ENCODE data around the gene EXOG. TPM values are rescaled to one million over a fixed set of nuclear protein-coding genes. Genes with fewer than 3 reads are reported as not detected.

The EXOG gene
- total and polyA plus RNA-seq, 4 donors: 5.8 to 17.2 (median 12.6) TPM

DNA sequence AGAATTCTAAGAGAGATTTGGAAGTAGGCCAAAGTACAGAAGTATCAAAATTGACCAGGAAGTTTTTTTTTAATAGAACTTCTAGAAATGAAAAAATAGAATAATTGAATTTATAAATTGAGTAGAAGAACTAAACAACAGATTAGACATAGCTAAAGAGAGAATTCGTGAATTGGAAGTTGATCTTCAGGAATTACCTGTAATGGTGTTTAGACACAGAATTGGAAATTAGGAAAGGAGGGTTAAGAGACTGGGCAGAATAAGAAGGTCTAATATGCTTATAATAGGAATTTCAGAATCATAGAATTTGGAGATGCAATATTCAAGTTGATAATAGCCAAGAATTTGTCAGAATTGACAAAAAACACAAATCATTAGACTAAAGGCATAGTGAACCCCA, 26.3 kb upstream of the EXOG start:
- no peaks in the 10 kb centered on the region for H3K36me3 ChIP-seq (ENCODE audit: control insufficient read depth in 1 of 2, insufficient read depth in 2 of 2, low read length in 1 of 2)
- intact Hi-C loops (cut with DNase I): no loop called here
- 98% methylated on average over 1 of the region's 1 CpG for WGBS, 2 donors

DNA sequence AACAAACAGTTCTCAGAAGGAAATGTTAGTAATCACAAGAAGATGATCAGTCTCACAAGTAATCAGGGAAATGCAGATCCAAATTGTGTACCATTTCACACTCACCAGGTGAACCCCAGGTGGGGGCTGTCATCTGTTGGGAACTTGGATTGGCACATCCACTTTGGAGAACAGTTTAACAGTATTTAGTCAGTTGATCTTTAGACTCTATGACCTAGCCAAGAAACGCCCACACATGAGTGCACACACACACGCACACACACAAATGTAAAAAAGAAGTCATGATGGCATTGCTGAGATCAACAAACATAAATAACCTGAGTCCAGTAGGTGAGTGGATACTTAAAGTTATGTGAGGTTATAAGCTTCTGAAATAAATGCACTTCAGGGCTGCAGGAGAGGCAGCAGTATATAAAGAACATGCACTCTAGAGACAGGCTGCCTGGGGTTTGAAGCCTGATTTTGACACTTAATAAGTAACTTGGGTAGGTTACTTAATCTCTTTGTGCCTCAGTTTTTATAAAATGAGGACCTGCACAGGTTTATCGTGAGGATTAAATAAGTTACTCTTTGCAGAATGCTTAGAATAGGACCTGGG, 24.8 kb upstream of the EXOG start:
- DNase-seq (no peak), ATAC-seq (ENCODE audit: low FRiP score) (no peak)
- no peaks in the 10 kb centered on the region for H3K27me3 ChIP-seq (ENCODE audit: control insufficient read depth in 1 of 2, insufficient read depth in 2 of 2, low read length in 1 of 2)
- H3K36me3 ChIP-seq (ENCODE audit: control insufficient read depth in 1 of 2, insufficient read depth in 2 of 2, low read length in 1 of 2): no peaks in the 10 kb centered on the region
- H3K27ac ChIP-seq (ENCODE audit: low read depth in 1 of 2, low read length in 2 of 2): no peak overlapping the region
- no peaks in the 10 kb centered on the region for H3K9me3 ChIP-seq (ENCODE audit: control insufficient read depth, low read length)
- 90% methylated on average over 3 of the region's 3 CpGs for WGBS, 2 donors
- intact Hi-C loops (cut with DNase I): no loop called here
- H3K4me1 ChIP-seq (ENCODE audit: control insufficient read depth in 1 of 2, insufficient read depth in 2 of 2, low read length in 2 of 2): no peaks in the 10 kb centered on the region
- H3K4me3 ChIP-seq (ENCODE audit: low read length in 2 of 2): no peak overlapping the region

More for the DNA sequence above, 26.3 kb upstream of the EXOG start:
- DNase-seq (no peak), ATAC-seq (ENCODE audit: low FRiP score) (no peak)
- H3K27me3 ChIP-seq (ENCODE audit: control insufficient read depth in 1 of 2, insufficient read depth in 2 of 2, low read length in 1 of 2): no peaks in the 10 kb centered on the region
- no peak overlapping the region for H3K4me3 ChIP-seq (ENCODE audit: low read length in 2 of 2)
- no peaks in the 10 kb centered on the region for H3K4me1 ChIP-seq (ENCODE audit: control insufficient read depth in 1 of 2, insufficient read depth in 2 of 2, low read length in 2 of 2)
- no peak overlapping the region for H3K27ac ChIP-seq (ENCODE audit: low read depth in 1 of 2, low read length in 2 of 2)
- no peaks in the 10 kb centered on the region for H3K9me3 ChIP-seq (ENCODE audit: control insufficient read depth, low read length)

DNA sequence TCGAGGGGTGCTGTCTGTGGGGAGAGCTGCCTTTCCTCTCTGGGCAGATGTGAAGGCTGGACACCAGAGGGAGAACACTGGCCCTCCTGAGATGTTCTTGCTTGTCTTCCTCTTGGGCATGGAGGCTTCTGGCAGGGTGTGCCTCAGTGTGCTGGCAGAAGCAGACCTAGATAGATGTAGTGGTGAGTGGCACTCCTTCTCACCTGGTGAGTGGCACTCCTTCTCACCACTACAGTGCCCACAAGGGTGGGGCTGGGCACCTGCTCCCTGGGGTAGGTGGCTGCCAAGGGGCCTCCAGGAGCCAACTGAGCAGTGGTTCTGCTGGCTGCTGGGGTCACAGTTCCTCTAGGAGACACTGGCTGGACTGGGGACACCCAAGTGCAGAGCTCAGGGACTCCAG, 23.8 kb upstream of the EXOG start:
- Histone ChIP-seq H3K36me3 (ENCODE audit: control insufficient read depth in 1 of 2, insufficient read depth in 2 of 2, low read length in 1 of 2) (no peaks in the 10 kb centered on the region), H3K27me3 (ENCODE audit: control insufficient read depth in 1 of 2, insufficient read depth in 2 of 2, low read length in 1 of 2) (no peaks in the 10 kb centered on the region), H3K4me1 (ENCODE audit: control insufficient read depth in 1 of 2, insufficient read depth in 2 of 2, low read length in 2 of 2) (no peaks in the 10 kb centered on the region), H3K27ac (ENCODE audit: low read depth in 1 of 2, low read length in 2 of 2) (no peak overlapping the region), H3K9me3 (ENCODE audit: control insufficient read depth, low read length) (no peaks in the 10 kb centered on the region), H3K4me3 (ENCODE audit: low read length in 2 of 2) (no peak overlapping the region)
- no peak for ATAC-seq (ENCODE audit: low FRiP score)
- intact Hi-C loops (cut with DNase I): no loop called here
- no peak for DNase-seq
- 92 to 94% methylated on average over 1 of the region's 1 CpG for WGBS, 2 donors

DNA sequence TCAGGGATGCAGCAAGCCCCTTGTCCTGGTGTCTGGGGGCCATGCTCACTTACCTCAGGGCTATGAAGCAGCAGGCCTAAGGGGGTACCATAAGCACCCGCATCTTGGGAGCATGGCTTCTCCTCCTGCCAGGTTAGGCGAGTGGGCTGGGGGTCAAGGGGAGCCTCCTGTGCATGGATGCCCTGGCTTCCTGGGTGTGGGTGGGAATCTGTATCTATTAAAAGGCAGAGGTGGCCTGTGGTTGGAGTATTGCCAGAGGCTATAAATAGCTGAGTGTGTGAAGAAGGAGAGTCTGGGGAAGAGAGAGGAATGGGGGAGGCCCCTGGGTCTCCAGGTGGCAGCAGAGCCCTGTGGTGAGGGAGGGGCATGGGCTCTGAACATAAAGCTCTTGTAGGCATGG, 22.9 kb upstream of the EXOG start:
- no peak overlapping the region for H3K4me3 ChIP-seq (ENCODE audit: low read length in 2 of 2)
- intact Hi-C loops (cut with DNase I): no loop called here
- no peaks in the 10 kb centered on the region for H3K9me3 ChIP-seq (ENCODE audit: control insufficient read depth, low read length)
- no peak overlapping the region for H3K27ac ChIP-seq (ENCODE audit: low read depth in 1 of 2, low read length in 2 of 2)
- no peak for DNase-seq
- no peak for ATAC-seq (ENCODE audit: low FRiP score)
- 97 to 99% methylated on average over 2 of the region's 2 CpGs for WGBS, 2 donors
- H3K27me3 ChIP-seq (ENCODE audit: control insufficient read depth in 1 of 2, insufficient read depth in 2 of 2, low read length in 1 of 2): no peaks in the 10 kb centered on the region
- H3K36me3 ChIP-seq (ENCODE audit: control insufficient read depth in 1 of 2, insufficient read depth in 2 of 2, low read length in 1 of 2): no peaks in the 10 kb centered on the region
- H3K4me1 ChIP-seq (ENCODE audit: control insufficient read depth in 1 of 2, insufficient read depth in 2 of 2, low read length in 2 of 2): no peaks in the 10 kb centered on the region

DNA sequence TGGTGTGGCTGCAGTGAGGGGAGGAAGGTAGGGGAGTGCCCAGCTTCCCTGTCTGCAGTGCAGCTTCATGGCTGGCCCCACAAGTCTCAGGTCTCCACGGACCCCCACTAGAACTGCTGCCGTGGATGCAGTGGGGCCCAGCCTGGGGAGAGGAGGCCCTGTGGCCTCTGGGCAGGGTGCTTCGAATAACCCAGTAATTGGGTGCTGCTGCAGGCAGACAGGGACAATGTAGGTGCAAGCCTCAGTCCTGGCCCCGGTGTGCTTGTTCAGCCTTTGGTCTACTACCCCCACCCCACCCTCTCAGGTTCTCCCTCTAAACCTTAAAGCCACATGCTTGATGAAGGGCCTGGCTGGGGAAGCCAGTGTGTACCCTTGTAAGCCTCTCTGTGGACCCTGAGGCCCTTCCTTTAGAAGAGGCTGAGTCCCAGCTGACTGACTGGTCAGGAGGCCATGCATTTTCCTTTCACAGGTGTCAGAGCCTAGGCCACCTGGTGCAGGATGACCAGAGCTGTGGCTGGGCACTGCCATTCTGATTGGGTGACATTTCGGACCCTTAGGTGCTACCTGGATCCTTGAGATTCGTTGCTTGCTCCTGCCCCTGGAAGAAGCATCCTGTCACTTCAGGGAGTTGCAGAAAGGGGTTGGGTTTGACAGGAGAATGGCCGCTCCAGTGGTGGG, 21.1 kb upstream of the EXOG start:
- Histone ChIP-seq H3K27me3 (ENCODE audit: control insufficient read depth in 1 of 2, insufficient read depth in 2 of 2, low read length in 1 of 2) (no peaks in the 10 kb centered on the region), H3K27ac (ENCODE audit: low read depth in 1 of 2, low read length in 2 of 2) (no peak overlapping the region), H3K36me3 (ENCODE audit: control insufficient read depth in 1 of 2, insufficient read depth in 2 of 2, low read length in 1 of 2) (no peaks in the 10 kb centered on the region), H3K9me3 (ENCODE audit: control insufficient read depth, low read length) (no peaks in the 10 kb centered on the region), H3K4me3 (ENCODE audit: low read length in 2 of 2) (no peak overlapping the region), H3K4me1 (ENCODE audit: control insufficient read depth in 1 of 2, insufficient read depth in 2 of 2, low read length in 2 of 2) (no peaks in the 10 kb centered on the region)
- DNase-seq (no peak), ATAC-seq (ENCODE audit: low FRiP score) (no peak)
- intact Hi-C loops (cut with DNase I): loop anchor here in 1 of 2 donors (5.0 kb wide), 1 partner anchor 128 kb away; the partner anchor contains the start of gene XYLB
- WGBS, 2 donors: 88 to 92% methylated on average over 7 of the region's 7 CpGs

DNA sequence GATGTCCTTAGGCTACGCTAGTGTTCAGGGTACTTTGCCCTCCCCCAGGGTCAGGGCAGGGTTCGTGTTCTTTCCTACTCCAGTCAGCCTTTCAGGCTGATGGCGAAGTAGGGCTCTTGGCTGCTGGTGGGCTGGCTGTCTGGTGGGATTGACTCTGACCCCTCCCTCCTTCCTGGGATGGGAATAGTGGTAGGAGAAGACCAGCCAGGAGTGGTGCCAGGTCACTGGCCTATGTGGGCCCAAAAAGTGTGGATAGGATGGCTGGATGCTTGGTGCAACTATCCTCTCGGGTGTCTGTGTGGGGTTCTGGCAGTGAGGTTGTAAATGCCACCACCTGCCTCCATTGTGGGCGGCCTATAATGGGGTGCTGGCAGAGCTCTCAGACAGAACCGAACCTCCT, 20.4 kb upstream of the EXOG start:
- Histone ChIP-seq H3K27ac (ENCODE audit: low read depth in 1 of 2, low read length in 2 of 2) (no peak overlapping the region), H3K36me3 (ENCODE audit: control insufficient read depth in 1 of 2, insufficient read depth in 2 of 2, low read length in 1 of 2) (no peaks in the 10 kb centered on the region), H3K9me3 (ENCODE audit: control insufficient read depth, low read length) (no peaks in the 10 kb centered on the region), H3K27me3 (ENCODE audit: control insufficient read depth in 1 of 2, insufficient read depth in 2 of 2, low read length in 1 of 2) (no peaks in the 10 kb centered on the region), H3K4me1 (ENCODE audit: control insufficient read depth in 1 of 2, insufficient read depth in 2 of 2, low read length in 2 of 2) (no peaks in the 10 kb centered on the region), H3K4me3 (ENCODE audit: low read length in 2 of 2) (no peak overlapping the region)
- ATAC-seq (ENCODE audit: low FRiP score) (no peak), DNase-seq (no peak)
- 92 to 94% methylated on average over 6 of the region's 6 CpGs for WGBS, 2 donors
- intact Hi-C loops (cut with DNase I): loop anchor here in 1 of 2 donors (5.0 kb wide), 1 partner anchor 128 kb away; the partner anchor contains the start of gene XYLB

DNA sequence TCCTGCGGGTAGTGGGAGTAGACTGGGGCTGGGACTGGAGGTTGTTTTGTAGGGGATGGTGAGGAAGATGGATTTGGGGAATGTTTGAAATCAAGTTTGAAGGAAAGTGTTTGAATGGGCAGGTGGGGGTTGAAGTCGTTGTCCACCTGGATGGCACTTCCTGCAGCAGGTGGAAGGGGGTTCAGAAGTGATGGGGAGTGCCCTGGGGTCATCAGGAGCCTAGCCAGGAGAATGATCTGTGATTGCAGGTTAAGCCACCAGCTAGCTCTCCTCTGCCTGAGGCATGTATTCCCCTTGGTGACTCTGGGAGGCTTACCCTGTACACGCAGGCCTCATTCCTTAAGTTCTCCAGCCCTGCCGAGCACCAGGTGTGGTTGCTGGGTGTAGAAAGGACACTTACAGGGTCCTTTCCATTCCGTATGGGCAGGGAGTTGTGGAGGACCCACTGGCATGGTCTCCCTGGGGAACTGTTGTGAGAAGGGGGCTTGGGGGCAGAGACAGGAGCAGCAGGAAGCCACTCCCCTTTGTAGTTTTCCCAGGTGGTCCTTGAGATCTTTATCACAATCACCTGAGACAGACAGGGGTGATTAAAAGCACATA, 19.9 kb upstream of the EXOG start:
- Histone ChIP-seq H3K27me3 (ENCODE audit: control insufficient read depth in 1 of 2, insufficient read depth in 2 of 2, low read length in 1 of 2) (no peaks in the 10 kb centered on the region), H3K4me1 (ENCODE audit: control insufficient read depth in 1 of 2, insufficient read depth in 2 of 2, low read length in 2 of 2) (no peaks in the 10 kb centered on the region), H3K36me3 (ENCODE audit: control insufficient read depth in 1 of 2, insufficient read depth in 2 of 2, low read length in 1 of 2) (no peaks in the 10 kb centered on the region), H3K9me3 (ENCODE audit: control insufficient read depth, low read length) (no peaks in the 10 kb centered on the region), H3K27ac (ENCODE audit: low read depth in 1 of 2, low read length in 2 of 2) (no peak overlapping the region), H3K4me3 (ENCODE audit: low read length in 2 of 2) (no peak overlapping the region)
- intact Hi-C loops (cut with DNase I): loop anchor here in 1 of 2 donors (5.0 kb wide), 1 partner anchor 129 kb away; the partner anchor contains the start of gene XYLB
- 69 to 80% methylated on average over 5 of the region's 5 CpGs for WGBS, 2 donors
- DNase-seq (no peak), ATAC-seq (ENCODE audit: low FRiP score) (no peak)

DNA sequence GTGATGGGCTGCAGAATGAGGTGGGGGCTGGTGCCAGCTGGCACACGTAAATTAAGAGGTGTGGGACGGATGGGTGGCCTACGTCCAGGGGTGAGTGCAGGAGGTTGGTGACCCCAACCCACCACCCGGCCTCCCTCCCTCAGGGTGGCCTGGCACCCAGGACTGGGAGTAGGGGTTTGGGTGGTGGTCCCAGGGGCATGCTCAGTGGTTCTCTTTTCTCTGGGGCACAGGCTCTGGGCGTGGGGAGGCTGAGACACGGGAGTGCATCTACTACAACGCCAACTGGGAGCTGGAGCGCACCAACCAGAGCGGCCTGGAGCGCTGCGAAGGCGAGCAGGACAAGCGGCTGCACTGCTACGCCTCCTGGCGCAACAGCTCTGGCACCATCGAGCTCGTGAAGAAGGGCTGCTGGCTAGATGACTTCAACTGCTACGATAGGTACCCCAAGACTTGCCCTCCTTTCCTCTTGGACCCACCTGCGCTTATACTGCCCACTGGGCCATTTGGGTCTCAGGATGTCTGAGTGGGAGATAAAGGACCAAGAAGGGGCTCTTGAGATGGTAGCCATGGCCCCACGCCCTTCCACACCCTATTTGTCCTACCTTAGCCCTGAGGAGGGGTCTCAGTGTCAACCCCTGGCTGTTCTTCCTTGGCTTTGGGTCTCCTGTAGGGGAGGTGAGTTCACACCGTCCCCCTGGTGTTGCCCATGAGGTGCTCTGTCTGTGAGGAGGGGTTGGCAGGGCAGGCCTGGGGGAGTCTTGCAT, 18.9 kb upstream of the EXOG start:
- intact Hi-C loops (cut with DNase I): loop anchor here in 1 of 2 donors (5.0 kb wide), 1 partner anchor 130 kb away; the partner anchor contains the start of gene XYLB
- no peak overlapping the region for H3K4me3 ChIP-seq (ENCODE audit: low read length in 2 of 2)

More for the DNA sequence above, 18.9 kb upstream of the EXOG start:
- Histone ChIP-seq H3K9me3 (ENCODE audit: control insufficient read depth, low read length) (no peaks in the 10 kb centered on the region), H3K27me3 (ENCODE audit: control insufficient read depth in 1 of 2, insufficient read depth in 2 of 2, low read length in 1 of 2) (no peaks in the 10 kb centered on the region), H3K27ac (ENCODE audit: low read depth in 1 of 2, low read length in 2 of 2) (no peak overlapping the region), H3K36me3 (ENCODE audit: control insufficient read depth in 1 of 2, insufficient read depth in 2 of 2, low read length in 1 of 2) (no peaks in the 10 kb centered on the region), H3K4me1 (ENCODE audit: control insufficient read depth in 1 of 2, insufficient read depth in 2 of 2, low read length in 2 of 2) (no peaks in the 10 kb centered on the region)
- DNase-seq (no peak), ATAC-seq (ENCODE audit: low FRiP score) (no peak)
- 93% methylated on average over 21 of the region's 21 CpGs for WGBS, 2 donors
